HG02870 (cell line): Measurements from ENCODE around the gene CEL.
"Not testable (repeated sequence)": the region's sequence is repeated elsewhere in the genome, so short reads cannot be mapped to it uniquely, and the experiment has no call there.

ENCODE experiments used
- ATAC-seq: cut with Tn5 transposase; IDR thresholded peaks from one replicate; pipeline ENCODE4 v1.9.1; 2021; ENCODE audit warnings: mild to moderate bottlenecking, moderate library complexity; ENCODE audit not compliant: unreplicated experiment

The CEL gene

DNA sequence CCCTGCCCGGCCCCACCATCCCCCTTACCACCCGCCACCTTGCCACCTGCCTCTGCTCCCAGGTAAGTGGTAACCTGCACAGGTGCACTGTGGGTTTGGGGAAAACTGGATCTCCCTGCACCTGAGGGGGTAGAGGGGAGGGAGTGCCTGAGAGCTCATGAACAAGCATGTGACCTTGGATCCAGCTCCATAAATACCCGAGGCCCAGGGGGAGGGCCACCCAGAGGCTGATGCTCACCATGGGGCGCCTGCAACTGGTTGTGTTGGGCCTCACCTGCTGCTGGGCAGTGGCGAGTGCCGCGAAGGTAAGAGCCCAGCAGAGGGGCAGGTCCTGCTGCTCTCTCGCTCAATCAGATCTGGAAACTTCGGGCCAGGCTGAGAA lies at the start of gene CEL:
Gene CEL (plus strand): TSS at position 218 of the 382 bp plus-strand sequence. CDS start 22 bp downstream, at position 240.
- not testable (repeated sequence) for ATAC-seq

DNA sequence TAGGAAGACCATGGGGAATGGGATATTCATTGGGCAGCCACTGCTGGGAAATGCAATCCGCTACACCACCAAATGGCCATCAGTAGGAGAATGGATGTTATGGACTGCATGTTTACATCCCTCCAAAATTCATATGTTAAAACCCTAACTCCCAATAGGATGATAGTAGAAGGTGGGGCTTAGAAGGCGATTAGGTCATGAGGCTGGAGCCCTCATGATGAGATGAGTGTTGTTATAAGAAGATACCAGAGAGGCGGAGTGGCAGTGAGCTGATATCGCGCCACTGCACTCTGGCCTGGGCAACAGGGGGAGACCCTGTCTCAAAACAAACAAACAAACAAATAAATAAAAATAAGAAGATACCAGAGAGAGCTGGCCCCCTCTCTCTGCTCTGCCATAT lies 47.1 kb upstream of the CEL start:
- ATAC-seq = no peak

DNA sequence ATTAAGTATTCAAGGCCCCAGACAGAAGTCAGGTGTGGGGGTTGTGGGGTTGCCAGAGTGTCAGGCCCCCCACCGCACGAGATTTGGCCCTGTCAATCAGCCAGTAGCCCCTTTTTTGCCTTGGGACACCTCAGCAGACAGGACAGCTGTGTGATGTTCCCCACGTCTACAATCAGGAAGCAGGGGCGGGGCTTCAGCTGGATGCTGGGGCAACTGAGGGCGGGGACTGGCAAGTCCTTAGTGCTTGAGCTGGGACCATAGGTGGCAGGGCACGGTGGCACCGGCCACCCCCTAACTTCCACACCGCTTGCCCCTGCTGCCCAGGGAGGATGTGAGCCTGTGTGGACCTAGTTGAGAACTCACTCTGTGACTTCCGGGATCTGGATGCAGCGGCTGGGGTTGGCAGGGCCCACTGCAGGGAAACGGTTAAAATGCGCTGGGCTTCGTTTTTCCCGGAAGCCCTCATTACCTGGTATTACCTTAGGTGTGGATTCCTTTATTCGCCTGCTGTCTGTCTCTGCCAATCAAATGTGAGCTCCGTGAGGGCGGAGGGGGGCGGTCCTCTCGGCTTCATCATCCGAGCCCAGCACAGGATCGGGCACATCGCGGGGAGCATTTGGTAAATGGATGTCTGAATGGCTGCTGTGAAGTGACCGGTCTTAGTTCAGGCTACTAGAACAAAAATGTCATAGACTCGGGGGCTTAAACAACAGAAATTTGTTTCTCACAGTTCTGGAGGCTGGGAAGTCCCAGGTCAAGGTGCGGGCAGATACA lies 38.5 kb upstream of the CEL start:
- no peak for ATAC-seq

DNA sequence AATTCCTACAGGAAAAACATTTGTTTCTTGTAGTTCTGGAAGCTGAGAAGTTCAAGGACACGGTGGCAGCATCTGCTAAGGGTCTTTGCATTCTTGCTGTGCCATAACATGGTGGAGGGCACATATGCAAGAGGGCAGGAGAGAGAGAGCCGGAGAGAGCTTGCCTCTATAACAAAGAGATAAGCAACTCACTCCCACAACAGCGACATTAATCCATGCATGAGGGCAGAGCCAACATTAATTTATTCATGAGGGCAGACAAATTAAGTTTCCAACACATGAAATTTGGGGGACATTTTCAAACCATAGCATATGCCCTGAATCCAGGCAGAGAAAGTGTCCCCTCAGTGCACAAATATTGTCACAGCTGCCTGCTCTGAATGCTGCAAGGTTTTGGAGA lies 35.4 kb upstream of the CEL start:
- ATAC-seq = no peak

DNA sequence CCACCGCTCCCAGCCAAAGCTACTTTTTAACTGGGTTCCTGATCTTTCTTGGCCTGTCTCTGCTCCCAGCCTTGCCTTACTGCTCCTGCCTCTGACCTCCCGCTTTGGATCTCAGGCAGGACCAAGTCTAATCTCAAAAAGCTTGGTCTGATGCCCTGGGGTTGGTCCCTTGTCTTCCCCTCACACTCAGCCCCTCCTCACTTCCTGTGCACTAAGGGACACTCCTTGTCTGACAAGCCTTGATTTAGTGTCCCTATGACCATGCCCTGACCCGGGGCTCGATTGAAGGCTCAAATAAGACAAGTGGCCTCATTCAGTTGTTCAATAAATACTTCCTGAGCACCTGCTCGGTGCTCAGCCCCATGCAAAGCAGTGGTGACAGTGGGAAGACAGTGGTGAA lies 34.6 kb upstream of the CEL start:
- ATAC-seq = no peak

DNA sequence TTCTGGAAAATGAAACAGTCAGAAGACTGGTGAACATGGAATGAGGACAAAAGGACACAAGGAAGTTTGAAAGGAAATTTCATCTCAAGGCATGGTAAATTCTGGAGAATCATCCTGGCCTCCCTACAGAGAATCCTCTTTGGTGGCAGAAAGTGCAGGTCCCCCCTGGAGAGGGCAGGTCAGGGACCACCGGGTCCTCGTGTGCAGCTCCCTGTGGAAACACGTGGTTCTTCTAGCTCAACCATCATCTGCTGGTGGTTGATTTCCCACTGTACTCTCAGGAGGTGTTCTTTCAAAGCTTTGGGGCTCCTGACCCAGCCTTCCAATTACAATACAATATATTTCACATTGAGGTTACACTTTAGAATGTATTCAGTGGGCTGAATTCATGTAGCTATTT lies 33.6 kb upstream of the CEL start:
- ATAC-seq = no peak

DNA sequence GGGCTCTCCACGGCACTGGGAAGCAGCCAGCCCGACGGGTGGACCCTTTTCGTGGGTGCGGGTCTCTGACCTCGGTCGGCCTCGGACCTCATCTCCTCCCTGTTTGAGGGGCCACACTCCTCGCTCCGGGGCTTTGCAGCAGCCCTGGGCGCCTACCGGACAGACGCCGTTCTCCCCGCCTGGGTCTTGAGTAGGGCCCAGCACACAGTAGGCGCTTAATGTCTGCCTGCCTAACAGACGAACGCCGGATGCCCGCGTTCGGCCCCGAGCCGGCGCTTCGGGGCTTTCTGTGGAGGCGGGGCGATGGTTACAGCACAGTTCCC lies 31.8 kb upstream of the CEL start:
- peak; percentile 8 for ATAC-seq

DNA sequence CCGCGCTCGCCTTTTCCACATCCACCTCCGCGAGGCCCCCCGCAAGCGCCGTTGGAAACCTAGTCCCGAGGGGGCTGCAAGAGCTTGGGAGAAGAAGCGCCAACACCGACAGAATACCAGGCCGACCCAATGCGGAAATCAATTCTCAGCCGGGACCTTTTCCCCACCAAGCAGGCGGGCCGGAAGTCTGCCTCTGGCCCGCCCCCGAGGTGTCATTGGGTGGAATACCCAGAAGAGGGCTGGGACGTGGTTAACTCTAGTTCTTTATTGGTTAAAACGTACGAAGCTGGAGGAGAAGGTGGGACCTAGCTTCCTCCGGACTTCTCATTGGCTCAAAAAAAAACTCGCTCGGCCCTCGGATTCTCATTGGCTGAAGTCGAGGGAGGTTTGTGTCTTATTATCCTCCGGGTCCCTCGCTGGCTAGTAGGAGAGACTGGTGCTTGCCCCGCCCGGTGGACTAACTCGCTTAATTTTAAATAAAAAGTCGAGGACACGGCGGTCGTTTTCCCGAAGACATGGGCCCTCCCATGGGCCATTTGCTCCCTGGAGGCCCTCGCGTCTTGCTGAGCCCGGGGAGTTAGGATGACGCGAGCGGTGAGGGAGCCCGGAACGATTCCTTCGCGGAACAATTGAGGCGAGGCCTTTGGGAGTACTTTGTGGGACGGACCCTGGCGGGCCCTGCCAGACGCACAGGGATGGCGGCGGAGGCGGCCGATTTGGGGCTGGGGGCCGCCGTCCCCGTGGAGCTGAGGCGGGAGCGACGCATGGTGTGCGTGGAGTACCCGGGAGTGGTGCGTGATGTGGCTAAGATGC lies 31.3 kb upstream of the CEL start, which contains the start of gene GTF3C5:
Gene GTF3C5 (plus strand): TSS at position 681 of the 813 bp plus-strand sequence. CDS start 15 bp downstream, at position 696.
- ATAC-seq = peak; percentile 96

DNA sequence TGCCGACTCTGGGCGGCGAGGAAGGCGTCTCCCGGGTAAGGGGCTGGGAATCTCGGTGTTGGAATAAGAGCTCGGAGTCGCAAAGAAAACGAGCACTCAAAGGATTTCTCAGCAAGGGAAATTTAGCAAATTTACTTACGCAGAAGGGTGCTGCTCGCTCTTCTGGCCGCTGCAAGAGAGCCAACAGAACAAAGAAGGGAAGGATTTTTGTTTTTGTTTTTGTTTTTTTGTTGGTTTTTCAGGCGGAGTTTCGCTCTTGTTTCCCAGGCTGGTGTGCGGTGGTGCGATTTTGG lies 30.7 kb upstream of the CEL start:
- no peak for ATAC-seq

DNA sequence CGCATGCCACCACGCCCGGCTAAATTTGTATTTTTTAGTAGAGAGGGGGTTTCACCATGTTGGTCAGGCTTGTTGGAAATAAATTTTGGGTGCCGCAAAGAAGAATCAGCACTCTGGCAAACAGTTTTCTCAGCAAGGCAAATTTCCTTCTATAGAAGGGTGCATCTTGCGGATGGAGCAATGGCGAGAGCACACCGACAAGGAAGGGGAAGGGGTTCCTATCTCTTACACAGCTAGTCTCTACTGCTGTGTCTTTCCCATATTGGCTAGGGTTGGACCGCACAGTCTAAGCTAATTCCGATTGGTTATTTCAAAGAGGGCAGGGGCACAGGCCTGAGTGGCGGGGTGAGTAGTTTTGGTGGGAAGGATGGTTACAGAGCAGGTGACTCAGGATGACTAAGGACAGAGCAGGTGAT lies 30.3 kb upstream of the CEL start:
- ATAC-seq = no peak

DNA sequence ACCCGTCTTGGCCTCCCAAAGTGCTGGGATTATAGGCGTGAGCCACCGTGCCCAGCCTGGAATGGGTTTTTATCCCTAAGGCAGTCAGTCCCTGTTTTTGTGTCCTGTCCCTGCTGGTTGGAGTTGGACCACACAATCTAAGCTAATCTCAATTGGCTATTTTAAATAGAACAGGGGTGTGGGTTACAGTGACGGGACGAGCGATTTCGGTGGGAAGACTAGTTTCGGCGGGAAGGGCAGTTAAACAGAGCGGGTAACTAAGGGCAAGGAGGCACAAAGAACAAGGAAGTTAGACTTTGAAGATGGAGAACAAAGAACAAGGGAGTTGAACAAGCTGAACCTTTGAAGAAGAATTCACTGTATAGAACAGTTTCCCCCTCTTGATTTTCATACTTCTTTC lies 29.6 kb upstream of the CEL start:
- ATAC-seq = no peak

DNA sequence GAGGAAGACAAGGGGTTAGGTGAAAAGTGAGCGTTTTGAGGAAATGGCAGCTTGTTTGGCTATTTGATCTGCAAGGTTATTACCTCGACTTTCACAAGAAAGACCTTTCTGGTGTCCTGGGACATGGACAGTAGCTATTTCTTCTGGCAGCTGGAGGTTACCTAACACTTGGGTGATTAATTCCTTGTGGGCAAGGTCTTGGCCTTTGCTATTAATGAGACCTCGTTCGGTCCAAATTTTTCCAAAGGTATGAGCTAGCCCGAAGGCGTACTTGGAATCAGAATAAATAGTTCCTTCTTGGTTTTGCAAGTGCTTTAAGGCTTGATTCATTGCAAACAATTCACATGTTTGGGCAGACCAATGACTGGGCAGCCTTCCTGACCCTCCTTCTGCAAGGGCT lies 26.1 kb upstream of the CEL start:
- no peak for ATAC-seq

DNA sequence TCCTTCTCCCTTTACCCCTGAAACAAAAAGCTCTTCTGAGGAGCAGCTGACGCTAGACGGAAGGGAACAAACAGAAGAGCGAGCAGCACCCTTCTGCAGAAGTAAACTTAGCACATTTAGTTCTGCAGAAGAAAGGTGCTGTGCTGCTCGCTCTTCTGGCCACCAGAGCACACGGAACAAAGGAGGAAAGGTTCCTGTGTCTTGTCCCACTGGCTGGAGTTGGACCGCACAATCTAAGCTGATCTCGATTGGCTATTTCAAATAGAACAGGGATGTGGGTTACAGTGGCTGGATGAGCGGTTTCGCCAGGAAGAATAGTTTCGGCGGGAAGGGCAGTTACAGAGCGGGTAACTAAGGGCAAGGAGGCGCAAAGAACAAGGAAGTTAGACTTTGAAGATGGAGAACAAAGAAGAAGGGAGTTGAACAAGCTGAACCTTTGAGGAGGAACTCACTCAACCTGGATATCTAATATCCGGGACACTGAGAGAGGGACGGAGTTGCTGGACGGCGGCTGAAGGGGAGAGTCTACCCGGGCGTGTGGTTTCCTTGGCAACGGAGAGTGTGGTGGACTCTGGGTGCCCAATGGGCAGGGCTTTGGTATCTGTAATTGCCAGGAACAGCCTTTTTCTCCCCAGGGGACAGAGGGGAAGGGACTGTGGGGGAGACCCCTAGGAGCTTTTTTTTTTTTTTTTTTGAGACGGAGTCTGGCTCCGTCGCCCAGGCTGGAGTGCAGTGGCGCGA lies 23.8 kb upstream of the CEL start:
- ATAC-seq = no peak

DNA sequence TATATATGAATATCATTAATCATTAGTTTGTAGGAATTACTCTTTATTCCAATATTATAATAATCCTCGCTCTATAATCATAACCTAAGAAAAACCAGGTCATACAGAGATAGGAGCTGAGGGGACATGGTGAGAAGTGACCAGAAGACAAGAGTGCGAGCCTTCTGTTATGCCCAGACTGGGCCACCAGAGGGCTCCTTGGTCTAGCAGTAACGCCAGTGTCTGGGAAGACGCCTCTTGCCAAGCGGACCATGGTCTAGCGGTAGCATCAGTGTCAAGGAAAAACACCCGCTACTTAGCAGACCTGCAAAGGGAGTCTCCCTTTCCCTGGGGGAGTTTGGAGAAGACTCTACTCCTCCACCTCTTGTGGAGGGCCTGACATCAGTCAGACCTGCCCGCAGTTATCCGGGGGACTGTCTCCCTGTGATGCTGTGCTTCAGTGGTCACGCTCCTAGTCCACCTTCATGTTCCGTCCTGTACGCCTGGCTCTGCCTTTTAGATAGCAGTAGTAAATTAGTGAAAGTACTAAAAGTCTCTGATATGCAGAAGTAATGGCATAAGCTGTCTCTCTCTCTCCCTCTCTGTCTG lies 20.8 kb upstream of the CEL start:
- ATAC-seq = not testable (repeated sequence)

DNA sequence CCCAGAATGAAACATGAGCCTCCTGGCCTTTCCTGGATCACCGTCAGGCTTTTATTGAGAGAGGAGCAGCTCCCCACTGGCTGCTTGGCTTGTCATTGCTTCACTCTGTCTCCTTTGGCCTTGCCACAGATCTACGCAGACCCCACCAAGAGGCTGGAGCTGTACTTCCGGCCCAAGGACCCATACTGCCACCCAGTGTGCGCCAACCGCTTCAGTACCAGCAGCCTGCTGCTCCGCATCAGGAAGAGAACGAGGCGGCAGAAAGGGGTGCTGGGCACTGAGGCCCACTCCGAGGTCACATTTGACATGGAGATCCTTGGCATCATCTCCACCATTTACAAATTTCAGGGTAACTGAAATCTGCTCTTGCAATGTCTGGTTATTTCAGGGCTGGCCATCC lies 19.8 kb upstream of the CEL start:
- no peak for ATAC-seq

DNA sequence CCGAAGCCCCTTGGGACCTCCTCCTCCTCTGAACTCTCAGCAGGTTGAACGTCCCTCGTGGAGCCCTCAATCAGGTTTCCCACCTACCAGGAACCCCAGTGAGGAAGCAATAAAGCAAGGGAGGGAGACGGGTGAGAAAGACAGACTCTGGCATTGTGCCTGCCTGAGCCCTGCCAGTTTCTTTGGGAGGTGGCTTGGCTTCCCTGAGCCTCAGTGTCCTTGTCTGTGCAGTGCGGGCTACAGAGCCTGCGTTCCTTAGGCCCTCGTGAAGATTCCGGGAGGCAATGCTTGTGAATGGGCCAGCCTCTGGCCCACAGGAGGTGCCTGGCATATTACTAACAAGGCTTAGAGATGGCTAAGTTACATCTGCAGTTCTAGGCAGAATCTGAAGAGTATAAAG lies 19.1 kb upstream of the CEL start:
- ATAC-seq = no peak

DNA sequence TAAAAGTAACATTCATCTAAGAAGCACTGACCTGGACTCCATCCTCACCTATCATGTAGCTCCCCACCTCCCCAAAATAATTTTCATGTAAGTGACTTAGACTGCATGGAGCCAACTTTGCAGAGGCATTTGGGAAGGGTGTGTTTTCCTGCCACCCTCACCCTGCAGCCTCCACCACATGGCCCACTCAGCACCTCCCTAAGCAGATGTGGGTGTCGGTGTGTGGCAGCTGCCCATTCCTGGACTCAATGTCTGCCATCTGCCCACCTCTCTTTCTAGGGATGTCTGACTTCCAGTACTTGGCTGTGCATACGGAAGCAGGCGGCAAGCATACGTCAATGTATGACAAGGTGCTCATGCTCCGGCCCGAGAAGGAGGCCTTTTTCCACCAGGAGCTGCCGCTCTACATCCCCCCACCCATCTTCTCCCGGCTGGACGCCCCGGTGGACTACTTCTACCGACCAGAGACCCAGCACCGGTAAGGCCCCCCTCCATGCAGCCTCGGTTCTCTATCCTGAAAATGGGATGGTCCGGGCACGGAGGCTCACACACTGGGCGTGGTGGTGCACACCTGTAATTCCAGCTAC lies 18.2 kb upstream of the CEL start:
- no peak for ATAC-seq

DNA sequence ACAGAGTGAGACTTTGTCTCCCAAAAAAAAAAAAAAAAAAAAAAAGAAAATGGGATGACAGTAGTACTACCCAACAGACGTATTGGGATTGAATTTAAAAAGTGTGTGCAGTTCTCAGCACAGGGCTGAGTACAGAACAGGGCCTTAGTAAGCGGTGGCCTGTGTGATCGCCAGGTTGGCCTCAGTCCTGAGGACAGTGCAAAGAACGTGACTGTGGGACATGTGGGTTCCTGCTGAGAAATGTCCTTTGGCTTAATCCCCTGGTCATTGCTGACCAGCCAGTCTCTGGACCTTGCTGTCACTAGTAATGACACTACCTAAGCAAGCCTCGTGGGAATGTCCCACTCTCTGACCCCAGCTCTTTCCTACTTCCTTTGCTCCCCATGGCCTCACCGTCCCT lies 17.7 kb upstream of the CEL start:
- no peak for ATAC-seq

DNA sequence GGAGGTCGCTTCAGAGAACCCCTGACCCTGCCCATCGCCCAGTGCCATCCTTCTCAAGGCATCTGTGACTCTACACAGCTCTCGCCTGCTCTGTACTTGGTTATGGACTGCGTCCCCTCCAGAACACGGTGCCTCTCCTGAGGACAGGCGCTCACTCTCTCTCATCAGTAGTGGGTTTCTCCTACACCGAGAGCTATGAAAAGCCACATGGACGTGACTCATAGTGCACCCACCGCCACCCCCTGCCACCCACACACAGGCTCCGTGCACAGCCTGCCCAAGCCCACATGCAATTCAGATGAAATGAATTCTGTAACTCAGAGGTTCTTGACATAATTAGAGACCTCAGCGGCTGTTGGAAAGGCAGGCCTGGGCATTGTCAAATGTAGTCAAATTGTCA lies 17.1 kb upstream of the CEL start:
- no peak for ATAC-seq

DNA sequence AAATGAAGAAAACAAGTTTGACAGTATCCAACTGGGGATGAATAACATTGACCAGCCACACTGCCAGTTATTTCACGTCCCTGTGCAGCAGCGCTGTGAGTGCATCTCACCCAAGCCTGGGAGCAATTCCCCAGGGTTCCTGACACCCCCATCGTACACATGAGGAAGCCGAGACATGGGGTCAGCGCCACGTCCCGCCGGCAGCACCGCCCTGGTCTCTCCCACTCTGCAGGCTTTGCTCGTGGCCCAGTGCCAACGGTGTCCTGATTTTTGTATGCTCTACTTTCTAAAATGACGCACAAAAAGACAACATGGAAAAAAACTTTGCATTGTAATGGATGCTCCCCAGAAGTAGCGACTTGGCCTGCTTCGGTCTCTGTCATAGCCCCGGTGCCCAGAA lies 16.6 kb upstream of the CEL start:
- no peak for ATAC-seq

DNA sequence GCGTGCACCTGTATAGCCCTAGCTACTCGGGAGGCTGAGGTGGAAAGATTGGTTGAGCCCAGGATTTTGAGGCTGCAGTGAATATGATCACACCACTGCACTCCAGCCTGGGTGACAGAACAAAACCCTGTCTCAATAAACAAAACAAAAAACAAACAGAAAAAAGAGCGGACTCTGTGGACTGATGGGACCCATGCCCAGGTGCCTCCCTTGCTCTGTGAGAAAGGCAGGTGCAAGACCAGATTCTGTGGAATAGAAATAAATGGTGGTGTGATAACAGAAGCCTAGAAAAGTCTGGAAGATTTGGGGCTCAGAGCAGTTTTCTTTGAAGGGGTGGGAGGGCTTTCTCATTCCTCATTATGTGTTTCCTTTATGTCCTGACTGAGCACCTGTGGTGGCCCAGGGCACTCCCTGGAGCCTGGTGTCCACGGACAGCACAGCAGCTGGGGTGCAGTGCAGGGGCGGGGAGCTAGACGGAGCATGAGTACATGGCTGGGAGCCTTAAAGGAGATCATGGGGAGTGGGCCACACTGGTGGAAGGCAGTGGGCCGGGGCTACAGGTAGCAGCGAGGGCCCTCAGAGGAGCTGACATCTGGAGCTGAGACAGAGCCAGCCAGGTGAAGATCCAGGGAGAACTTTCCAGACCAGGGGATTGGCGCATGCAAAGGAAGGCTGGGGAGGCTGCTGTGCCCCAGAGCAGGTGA lies 15.4 kb upstream of the CEL start:
- no peak for ATAC-seq
